SK-N-DZ (cell line): ENCODE results near the gene METTL1.

Source experiments
- DNase-seq: peaks from one replicate; pipeline ENCODE4 v3.0.0-alpha.2; 2015; ENCODE audit warnings: low spot score

METTL1 gene

GRCh38 chr12:57737467-57738460, 34.1 kb downstream of the METTL1 start:
- no peak for DNase-seq

DNA sequence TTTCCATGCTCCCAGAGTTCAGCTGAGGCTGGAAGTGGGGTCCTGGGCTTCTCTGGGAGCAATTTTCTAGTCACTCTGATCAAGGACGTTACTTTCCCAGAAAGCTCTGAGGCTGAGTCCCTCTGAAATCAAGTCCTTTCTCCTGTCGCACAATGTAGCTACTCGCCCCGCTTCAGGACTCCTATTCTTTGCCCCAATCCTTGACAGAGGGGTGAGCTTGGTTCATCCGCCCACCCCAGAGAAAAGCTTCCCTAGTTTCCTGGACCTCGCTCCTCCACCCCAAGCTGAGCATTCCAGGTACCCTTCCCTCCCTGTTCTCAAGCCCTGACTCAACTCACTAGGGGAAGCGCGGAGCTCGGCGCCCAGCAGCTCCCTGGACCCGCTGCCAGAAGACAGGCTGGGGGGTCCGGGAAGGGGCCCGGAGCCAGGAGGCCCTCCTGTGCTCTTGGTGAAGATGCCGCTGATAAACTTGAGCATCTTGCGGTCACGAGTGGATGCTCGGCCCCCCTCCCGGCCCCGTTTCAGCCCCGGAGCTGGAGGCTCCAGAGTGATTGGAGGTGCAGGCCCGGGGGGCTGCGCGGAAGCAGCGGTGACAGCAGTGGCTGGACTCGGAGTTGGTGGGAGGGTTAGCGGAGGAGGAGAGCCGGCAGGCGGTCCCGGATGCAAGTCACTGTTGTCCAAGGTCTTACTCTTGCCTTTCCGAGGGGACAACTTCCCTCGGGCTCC, 35.0 kb downstream of the METTL1 start:
- DNase-seq, result no peak

DNA sequence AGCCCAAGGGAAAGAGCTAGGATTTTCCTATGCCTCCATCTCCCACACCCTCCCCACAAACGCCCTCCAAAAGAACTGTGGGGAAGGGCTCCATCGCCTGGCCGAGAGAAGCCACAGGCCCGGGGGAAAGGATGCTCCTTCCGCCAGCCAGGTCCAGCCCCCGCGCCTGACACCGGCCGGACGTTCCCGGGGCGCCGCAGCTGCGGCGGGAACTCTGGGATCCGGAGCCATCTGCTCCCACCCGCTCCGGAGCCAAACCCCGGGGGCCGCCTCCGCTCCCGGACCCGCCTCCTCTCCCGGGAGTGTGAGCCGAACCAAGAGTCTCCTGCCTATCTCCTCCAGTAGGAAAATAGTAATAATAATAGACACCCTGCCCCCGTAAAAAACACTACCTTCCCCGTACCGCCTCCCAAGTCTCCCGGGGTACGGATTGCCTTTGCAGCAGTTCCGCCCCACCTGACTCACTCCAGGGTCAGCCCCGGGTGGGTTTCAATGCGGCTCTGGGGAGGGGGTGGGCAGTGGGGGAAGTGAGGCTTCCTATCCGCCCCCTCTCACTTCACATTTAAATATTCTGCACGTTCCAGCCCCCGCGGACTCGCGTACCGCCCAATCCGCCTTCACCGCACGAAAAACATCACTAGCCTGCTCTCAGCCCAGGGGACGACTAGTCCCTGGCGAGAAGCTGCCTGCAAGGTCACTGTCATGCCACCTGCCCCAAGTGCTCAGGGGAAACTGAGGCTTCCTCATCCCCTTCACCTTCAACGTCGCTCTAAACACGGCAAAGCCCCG, 35.8 kb downstream of the METTL1 start:
- DNase-seq, result peak; percentile 68

GRCh38 chr12:57735198-57735855, 36.6 kb downstream of the METTL1 start:
- DNase-seq, result no peak

- DNase-seq, result no peak
Measured at GRCh38 chr12:57734591-57734990, 37.3 kb downstream of the METTL1 start.

DNA sequence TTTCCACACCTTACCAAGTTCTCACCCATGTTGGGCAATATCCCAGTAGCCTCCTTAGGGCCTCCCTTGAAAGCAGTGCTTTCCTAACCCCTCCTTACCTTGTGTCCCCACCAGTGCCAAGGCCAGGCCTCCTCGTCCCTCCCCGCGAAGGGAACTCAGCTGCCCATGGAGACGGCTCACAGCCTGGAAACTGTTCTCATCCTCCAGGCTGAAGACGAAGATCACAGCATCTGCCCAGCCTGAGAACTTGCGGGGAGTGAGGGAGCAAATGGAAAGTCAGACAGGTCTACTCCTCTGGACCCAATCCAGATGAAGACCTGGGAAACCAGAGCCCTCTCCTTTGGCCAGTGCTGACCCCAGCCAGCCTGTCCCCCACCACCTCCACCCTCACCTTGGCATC, 38.0 kb downstream of the METTL1 start:
- DNase-seq, result no peak

DNA sequence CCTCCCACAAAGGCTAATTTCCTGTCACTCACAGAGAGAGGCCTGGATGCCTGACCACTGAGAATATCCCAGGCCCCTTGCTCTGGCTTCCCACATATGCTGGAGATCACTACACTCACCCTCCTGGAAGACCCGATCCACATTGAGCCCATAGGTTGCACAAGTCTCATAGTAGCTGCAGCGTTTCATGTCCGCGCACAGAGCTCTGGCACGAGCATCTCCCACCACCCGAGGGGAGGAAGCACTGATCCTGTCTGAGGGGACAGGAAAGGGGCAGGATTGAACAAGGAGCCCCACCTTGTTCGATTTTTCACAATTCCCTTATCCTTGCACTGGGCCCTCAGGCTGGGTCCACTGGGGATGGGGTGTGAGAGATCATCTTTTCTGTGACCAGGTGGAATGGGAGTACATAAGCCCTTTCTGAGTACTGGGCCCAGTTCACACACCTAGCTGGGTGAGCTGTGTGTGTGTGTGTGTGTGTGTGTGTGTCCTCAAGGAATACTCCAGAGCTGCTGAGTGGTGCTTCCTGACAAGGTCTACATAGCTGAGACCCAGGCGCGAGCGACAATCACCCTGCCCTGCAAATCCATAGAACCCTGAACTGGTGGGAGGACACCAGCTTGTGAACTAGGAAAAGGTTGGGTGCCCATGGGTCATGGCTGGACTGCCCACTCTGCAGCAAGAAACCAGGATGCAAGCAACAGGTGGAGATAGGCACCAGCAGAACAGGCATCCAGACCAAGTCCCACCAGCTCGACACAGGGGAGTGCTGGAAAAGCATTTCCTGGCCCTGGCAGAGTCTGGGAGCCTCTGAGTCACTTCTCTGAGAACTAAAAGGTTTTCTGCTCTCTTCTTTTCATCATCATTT, 38.9 kb downstream of the METTL1 start:
- DNase-seq, result no peak

GRCh38 chr12:57732270-57732669, 39.6 kb downstream of the METTL1 start:
- no peak for DNase-seq

DNA sequence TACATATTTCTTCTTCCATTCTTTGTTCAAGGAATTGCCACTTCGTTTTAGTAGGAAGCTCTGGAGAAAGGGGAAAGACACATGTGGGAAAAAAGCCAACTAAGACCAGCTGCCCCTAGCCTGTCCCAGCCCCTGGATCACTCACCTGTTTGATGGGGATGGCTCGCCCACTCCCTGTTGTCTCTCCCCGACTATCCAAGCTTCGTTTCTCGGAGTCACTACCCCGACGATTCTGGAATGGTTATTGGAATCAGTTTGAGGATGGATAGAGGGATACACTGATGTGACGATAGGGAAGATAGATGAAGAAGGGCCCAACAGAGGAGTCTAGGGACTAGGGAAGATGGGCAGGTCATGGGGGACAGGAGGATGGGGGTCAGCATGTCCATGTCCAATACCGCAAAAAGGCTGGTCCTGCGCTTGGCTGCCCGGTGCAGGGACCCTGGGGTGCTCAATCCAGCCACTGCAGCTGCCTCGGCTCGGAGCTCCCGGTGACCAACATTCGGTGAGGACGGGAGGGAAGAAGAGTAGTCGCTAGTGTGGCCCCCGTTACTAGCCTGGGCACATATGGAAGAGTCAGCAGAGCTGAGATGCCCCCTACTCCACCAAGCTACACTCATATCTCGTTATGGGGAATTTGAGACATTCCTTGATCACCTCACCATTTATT, 40.4 kb downstream of the METTL1 start:
- no peak for DNase-seq

DNA sequence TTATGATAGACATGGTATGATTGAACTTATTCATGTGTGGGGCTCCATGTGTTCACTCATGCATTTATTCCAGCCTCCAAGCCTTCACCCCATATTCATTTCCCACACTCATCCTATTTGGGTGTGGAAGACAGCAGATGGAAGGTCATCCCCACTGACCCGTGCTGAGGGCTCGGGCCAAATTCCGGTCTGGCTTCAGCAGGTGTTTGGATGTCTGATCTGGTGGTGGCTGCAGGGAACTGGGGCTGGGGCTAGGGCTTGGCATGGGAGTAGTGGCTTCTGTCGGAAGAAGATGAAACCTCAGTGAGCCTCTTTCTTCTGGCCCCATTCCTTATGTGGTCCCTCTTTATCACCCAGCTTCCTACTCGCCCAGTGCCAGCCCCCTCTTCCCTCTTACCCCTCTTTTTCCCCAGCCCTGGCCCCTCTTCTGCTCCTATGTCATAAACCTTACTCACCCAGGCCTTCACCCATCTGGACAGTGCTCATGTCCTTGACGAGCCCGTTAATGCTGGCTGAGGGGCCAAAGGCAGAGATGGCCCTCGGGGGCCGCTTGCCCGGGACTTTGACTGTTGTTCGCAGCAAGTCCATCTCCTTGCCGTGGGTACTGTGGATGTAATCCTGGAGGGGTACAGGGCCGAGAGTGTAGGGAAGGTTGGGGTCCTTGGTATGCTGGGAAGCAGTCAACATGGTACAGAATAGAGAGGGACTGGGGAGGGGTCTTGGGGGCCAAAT, 41.4 kb downstream of the METTL1 start:
- DNase-seq, result no peak

GRCh38 chr12:57729321-57729844, 42.5 kb downstream of the METTL1 start:
- DNase-seq, result no peak

DNA sequence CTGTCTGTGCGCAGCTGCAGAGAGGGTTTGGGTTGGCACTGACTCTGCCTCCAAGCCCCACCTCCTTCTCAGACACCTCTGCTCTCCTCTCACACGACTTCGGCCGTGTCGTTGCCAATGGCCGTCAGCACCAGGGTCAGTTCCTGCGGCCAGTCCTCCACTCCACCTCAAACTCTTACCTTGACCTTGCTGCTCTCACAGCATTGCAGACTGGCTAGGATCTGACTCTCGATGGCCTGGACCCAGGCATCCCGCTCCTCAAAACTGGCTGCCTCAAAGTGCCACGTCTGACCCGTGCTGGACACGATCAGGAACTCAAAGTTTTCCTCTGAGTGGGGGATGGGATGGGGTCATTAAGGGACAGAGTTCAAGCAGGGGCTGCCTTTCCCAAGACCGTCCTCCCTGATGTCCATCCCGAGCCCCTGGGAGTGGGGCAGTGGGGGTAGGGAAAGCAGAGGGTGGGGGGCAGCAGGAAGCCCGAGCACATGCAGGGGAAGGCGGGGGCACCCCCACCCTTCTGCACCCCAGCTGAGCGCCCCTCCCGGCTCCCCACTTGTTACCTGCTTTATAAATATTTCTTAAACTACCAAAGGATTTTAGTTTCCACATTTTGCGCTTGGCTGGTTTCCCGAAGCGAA, 44.0 kb downstream of the METTL1 start:
- no peak for DNase-seq

GRCh38 chr12:57726884-57727757, 44.8 kb downstream of the METTL1 start:
- no peak for DNase-seq

DNA sequence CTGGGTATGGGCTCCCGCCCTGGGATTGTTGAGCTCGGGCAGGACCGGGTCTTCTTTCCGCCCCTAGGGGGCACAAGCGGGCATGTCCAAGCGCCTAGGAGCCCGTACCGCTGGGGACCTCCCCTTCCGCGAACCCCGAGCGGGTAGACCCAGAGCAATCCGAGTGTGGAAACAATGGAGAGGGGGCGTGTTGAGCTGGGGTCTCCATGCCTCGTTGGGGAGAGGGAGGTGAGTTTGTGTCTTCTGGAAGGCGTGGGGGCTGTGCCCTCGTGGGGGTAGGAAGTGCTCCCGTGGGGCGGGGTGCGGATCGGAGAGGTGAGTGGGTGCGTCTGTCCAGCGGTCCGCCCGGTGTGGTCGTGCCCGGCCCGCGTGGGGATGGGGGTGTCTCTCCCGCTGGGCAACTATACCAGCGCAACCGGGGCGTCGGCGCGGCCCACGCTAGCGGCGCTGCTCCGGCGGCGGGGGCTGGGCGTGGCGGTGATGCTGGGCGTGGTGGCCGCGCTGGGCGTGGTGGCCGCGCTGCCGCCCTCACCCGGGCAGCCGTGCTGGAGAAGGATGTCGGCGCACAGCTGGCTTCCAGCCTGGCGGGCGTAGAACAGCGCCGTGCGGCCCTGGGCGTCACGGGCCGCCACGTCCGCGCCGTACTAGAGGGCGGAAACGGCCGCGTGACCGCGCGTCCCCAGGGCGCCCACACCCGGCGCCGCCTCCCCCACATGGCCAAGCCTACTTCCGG, 45.6 kb downstream of the METTL1 start:
- DNase-seq, result no peak

DNA sequence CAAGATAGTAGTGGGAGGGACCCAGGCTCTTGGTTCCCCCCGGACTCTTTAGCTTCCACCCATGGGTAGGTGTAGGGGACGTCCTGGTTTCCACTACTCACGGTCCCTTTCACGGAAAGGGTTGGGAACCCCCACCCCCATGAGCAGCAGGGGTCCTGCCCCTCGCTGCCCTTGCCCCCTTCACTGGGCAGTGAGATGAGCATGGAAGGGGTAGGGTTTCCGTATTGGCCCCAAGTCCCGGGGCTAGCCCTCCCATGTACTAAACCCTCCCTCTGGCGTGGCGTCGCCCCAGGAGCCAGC, 46.1 kb downstream of the METTL1 start:
- no peak for DNase-seq

DNA sequence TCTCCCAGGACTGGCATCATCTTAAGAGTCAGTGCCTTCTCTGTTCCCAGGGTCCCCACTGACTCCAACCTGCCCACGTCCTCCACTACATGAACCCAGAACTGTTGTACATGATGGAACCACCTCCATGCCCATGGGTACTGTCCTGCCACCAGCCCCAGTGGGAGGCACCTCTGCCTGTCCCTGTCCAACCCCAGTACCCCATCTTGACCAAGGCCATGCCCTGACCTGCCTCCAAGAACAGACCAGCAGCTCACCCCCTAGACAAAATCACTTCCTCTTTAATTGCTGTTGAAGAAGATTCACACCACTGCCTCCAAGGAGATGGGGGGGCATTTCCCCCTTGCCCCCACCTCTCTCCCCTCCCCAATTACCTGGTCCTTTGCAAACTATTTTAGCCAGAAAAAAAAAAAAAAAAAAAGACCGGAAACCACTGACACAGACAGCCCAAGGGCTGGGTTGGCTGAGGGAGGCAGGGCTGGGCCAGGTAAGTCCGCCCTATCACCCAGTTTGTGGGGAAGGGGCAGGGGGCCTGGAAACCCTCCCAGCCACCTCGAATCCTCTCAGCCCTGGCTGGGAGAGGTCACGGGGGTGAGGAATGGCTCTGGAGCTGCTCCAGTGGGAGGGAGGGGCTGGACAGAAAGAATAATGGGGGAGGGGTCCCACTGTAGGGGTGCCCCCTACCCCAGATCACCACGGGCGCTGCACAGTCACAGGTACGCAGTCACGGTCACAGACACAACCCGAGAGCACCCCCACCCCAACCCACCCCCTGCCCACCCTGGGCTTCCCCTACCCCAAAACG, 46.8 kb downstream of the METTL1 start:
- no peak for DNase-seq
